ENCODE measurements around the gene PSME1. TPM values are rescaled to one million over a fixed set of nuclear protein-coding genes. Genes with fewer than 3 reads are reported as not detected.

The PSME1 gene
- polyA plus RNA-seq, 1 donor (not counting 4 experiments of a cell fraction or from before 2014, with no cell fraction given) = 75.1 TPM

- TF ChIP-seq CTCF (optimal IDR thresholded peaks at IDR 0.05 in 1 of 3, IDR thresholded peaks at IDR 0.05 in 1 of 3, conservative IDR thresholded peaks at IDR 0.05 in 1 of 3; ENCODE audit: extremely low read depth in 1 of 3, insufficient read depth in 2 of 3, low read length in 3 of 3) (no peak), EZH2 (IDR thresholded peaks at IDR 0.05; ENCODE audit: low read length) (no peak)
- H4K20me1 ChIP-seq (ENCODE audit: control insufficient read depth, extremely low read depth, insufficient read depth, low read length) = no peaks in the 10 kb centered on the region
- H3K4me2 ChIP-seq (ENCODE audit: control insufficient read depth, extremely low read depth, insufficient read depth, low read depth, low read length) = no peak overlapping the region
- dilution Hi-C loops (cut with MboI; ENCODE audit: extremely low pct_ligation_motif_present, low sequenced_read_pairs) = no loop called here
- peaks cover 37 to 52% of the 10 kb centered on the region in 2 experiments for H3K36me3 ChIP-seq (ENCODE audit: control insufficient read depth in 2 of 2, extremely low read depth in 1 of 2, insufficient read depth in 2 of 2, low read length in 2 of 2)
- H3K9me3 ChIP-seq (ENCODE audit: control insufficient read depth, low read depth, low read length) = no peaks in the 10 kb centered on the region
- H3K4me3 ChIP-seq (ENCODE audit: control insufficient read depth in 2 of 3, extremely low read depth in 1 of 3, insufficient read depth in 2 of 3, low read depth in 1 of 3, low read length in 3 of 3) = no peak overlapping the region
- H3K9me1 ChIP-seq (ENCODE audit: control insufficient read depth, extremely low read depth, insufficient read depth, low read length) = no peaks in the 10 kb centered on the region
- no peak for FAIRE-seq
- H3K27ac ChIP-seq (ENCODE audit: control insufficient read depth, insufficient read depth, low read length) = no peak overlapping the region
- peaks cover 11% of the 10 kb centered on the region for H3K4me1 ChIP-seq (ENCODE audit: control insufficient read depth, extremely low read depth, insufficient read depth, low read length)
- DNase-seq (ENCODE audit: low read depth, low spot score) = no peak
- H3K79me2 ChIP-seq (ENCODE audit: control insufficient read depth, insufficient read depth, low read length) = peaks cover 42% of the 10 kb centered on the region
- no peak overlapping the region for H3K9ac ChIP-seq (ENCODE audit: control insufficient read depth, extremely low read depth, insufficient read depth, low read length)
- H3K27me3 ChIP-seq (ENCODE audit: control insufficient read depth, extremely low read depth, insufficient read depth, low read length) = no peaks in the 10 kb centered on the region
- H2AFZ ChIP-seq (ENCODE audit: control insufficient read depth, low read length) = no peak overlapping the region
These were observed 15.0 kb downstream of the PSME1 start for GRCh38 chr14:24150993-24151392.

- dilution Hi-C loops (cut with MboI; ENCODE audit: extremely low pct_ligation_motif_present, low sequenced_read_pairs) = no loop called here
- H3K27me3 ChIP-seq (ENCODE audit: control insufficient read depth, extremely low read depth, insufficient read depth, low read length) = no peaks in the 10 kb centered on the region
- H3K9me1 ChIP-seq (ENCODE audit: control insufficient read depth, extremely low read depth, insufficient read depth, low read length) = no peaks in the 10 kb centered on the region
- H3K27ac ChIP-seq (ENCODE audit: control insufficient read depth, insufficient read depth, low read length) = no peak overlapping the region
- H3K36me3 ChIP-seq (ENCODE audit: control insufficient read depth in 2 of 2, extremely low read depth in 1 of 2, insufficient read depth in 2 of 2, low read length in 2 of 2) = peaks cover 40 to 56% of the 10 kb centered on the region in 2 experiments
- no peak overlapping the region for H3K9ac ChIP-seq (ENCODE audit: control insufficient read depth, extremely low read depth, insufficient read depth, low read length)
- TF ChIP-seq CTCF (optimal IDR thresholded peaks at IDR 0.05 in 1 of 3, IDR thresholded peaks at IDR 0.05 in 1 of 3, conservative IDR thresholded peaks at IDR 0.05 in 1 of 3; ENCODE audit: extremely low read depth in 1 of 3, insufficient read depth in 2 of 3, low read length in 3 of 3) = no peak
- TF ChIP-seq EZH2 (IDR thresholded peaks at IDR 0.05; ENCODE audit: low read length) = no peak
- H4K20me1 ChIP-seq (ENCODE audit: control insufficient read depth, extremely low read depth, insufficient read depth, low read length) = no peaks in the 10 kb centered on the region
- DNase-seq (ENCODE audit: low read depth, low spot score) (no peak), FAIRE-seq (no peak)
- H3K79me2 ChIP-seq (ENCODE audit: control insufficient read depth, insufficient read depth, low read length) = peaks cover 42% of the 10 kb centered on the region
- no peak overlapping the region for H3K4me2 ChIP-seq (ENCODE audit: control insufficient read depth, extremely low read depth, insufficient read depth, low read depth, low read length)
- H3K4me3 ChIP-seq (ENCODE audit: control insufficient read depth in 2 of 3, extremely low read depth in 1 of 3, insufficient read depth in 2 of 3, low read depth in 1 of 3, low read length in 3 of 3) = no peak overlapping the region
- H3K4me1 ChIP-seq (ENCODE audit: control insufficient read depth, extremely low read depth, insufficient read depth, low read length) = peaks cover 11% of the 10 kb centered on the region
- no peaks in the 10 kb centered on the region for H3K9me3 ChIP-seq (ENCODE audit: control insufficient read depth, low read depth, low read length)
- no peak overlapping the region for H2AFZ ChIP-seq (ENCODE audit: control insufficient read depth, low read length)
These were observed 15.5 kb downstream of the PSME1 start for GRCh38 chr14:24151404-24152080.

Measured in keratinocyte (primary cell).